Keratinocyte (primary cell): ENCODE results near the gene LCN10. TPM values are rescaled to one million over a fixed set of nuclear protein-coding genes. Genes with fewer than 3 reads are reported as not detected.

Source experiments
- DNase-seq: peaks from one replicate; pipeline ENCODE4 v3.0.0-alpha.2; 2011; ENCODE audit warnings: low read depth, missing footprints, low spot score
- FAIRE-seq: peaks from 2 replicates; lab custom pipeline; 2011; peaks lifted over from hg19 to GRCh38; lab: Jason Lieb, UNC
- H2AFZ ChIP-seq: 2 replicates; pipeline ENCODE4 v1.6.0; 2012; ENCODE audit warnings: low read length, control low read depth, inconsistent platforms; ENCODE audit not compliant: control insufficient read depth
- H3K27ac ChIP-seq: 2 replicates; pipeline ENCODE4 v1.5.1; 2011; ENCODE audit warnings: low read length; ENCODE audit not compliant: control insufficient read depth, insufficient read depth
- H3K27me3 ChIP-seq: 3 replicates; pipeline ENCODE4 v1.6.0; 2011; ENCODE audit warnings: low read length; ENCODE audit not compliant: control insufficient read depth, insufficient read depth; ENCODE audit errors: extremely low read depth
- H3K36me3 ChIP-seq, 2 experiments: 2 replicates in 1 of 2; 3 replicates in 1 of 2; pipeline ENCODE4 v1.5.1; 2011; ENCODE audit warnings: low read length in 2 of 2, mild to moderate bottlenecking in 1 of 2; ENCODE audit not compliant: control insufficient read depth in 2 of 2, insufficient read depth in 2 of 2; ENCODE audit errors: extremely low read depth in 1 of 2
- H3K4me1 ChIP-seq: 3 replicates; pipeline ENCODE4 v1.5.1; 2011; ENCODE audit warnings: low read length; ENCODE audit not compliant: control insufficient read depth, insufficient read depth; ENCODE audit errors: extremely low read depth
- H3K4me2 ChIP-seq: 3 replicates; pipeline ENCODE4 v1.6.0; 2011; ENCODE audit warnings: low read depth, low read length; ENCODE audit not compliant: control insufficient read depth, insufficient read depth; ENCODE audit errors: extremely low read depth
- H3K4me3 ChIP-seq, 3 experiments: fragments of 200-600 bp in 1 of 3; sonication (generic) in 1 of 3; 2 replicates in 2 of 3; 3 replicates in 1 of 3; pipeline ENCODE4 v1.5.1; 2011 to 2016; ENCODE audit warnings: low read length in 3 of 3, mild to moderate bottlenecking in 3 of 3, control low read depth in 2 of 3, inconsistent platforms in 1 of 3, low read depth in 1 of 3, mixed read lengths in 1 of 3, mixed run types in 1 of 3, moderate library complexity in 1 of 3; ENCODE audit not compliant: control insufficient read depth in 2 of 3, insufficient read depth in 2 of 3; ENCODE audit errors: extremely low read depth in 1 of 3
- H3K79me2 ChIP-seq: 2 replicates; pipeline ENCODE4 v1.6.0; 2012; ENCODE audit warnings: low read length; ENCODE audit not compliant: control insufficient read depth, insufficient read depth
- H3K9ac ChIP-seq: 3 replicates; pipeline ENCODE4 v1.6.0; 2011; ENCODE audit warnings: low read length; ENCODE audit not compliant: control insufficient read depth, insufficient read depth; ENCODE audit errors: extremely low read depth
- H3K9me1 ChIP-seq: 3 replicates; pipeline ENCODE4 v1.6.0; 2011; ENCODE audit warnings: low read length; ENCODE audit not compliant: control insufficient read depth, insufficient read depth; ENCODE audit errors: extremely low read depth
- H3K9me3 ChIP-seq: 2 replicates; pipeline ENCODE4 v1.5.1; 2012; ENCODE audit warnings: low read depth, low read length; ENCODE audit not compliant: control insufficient read depth
- H4K20me1 ChIP-seq: 3 replicates; pipeline ENCODE4 v1.6.0; 2011; ENCODE audit warnings: low read length; ENCODE audit not compliant: control insufficient read depth, insufficient read depth; ENCODE audit errors: extremely low read depth
- CTCF ChIP-seq, 3 experiments: IDR thresholded peaks in 1 of 3; conservative IDR thresholded peaks in 1 of 3; optimal IDR thresholded peaks in 1 of 3; 2 replicates in 2 of 3; 3 replicates in 1 of 3; pipeline versions ENCODE3 to v1.5.1; 2011; ENCODE audit warnings: low read length in 3 of 3, mild to moderate bottlenecking in 3 of 3, moderate library complexity in 2 of 3, control low read depth in 1 of 3, inconsistent platforms in 1 of 3; ENCODE audit not compliant: insufficient read depth in 2 of 3; ENCODE audit errors: extremely low read depth in 1 of 3
- EZH2 ChIP-seq: IDR thresholded peaks from one replicate; pipeline ENCODE4 v1.6.1; 2012; ENCODE audit warnings: inconsistent platforms, mild to moderate bottlenecking, low read length, moderate library complexity
- dilution Hi-C: fragments of 300-500 bp; cut with MboI; formaldehyde crosslinking; loops from one replicate; pipeline ENCODE4 v1.7.0; 2020; ENCODE audit warnings: low sequenced_read_pairs; ENCODE audit not compliant: extremely low pct_ligation_motif_present
- polyA plus RNA-seq, 5 experiments: library from polyadenylated mRNA; depleted of rRNA in 3 of 5; stranded (reverse) in 3 of 5; stranded (forward) in 1 of 5; unstranded in 1 of 5; fragments of >200 nt; gene quantifications; 1 replicate in 1 of 5; 2 replicates in 3 of 5; 3 replicates in 1 of 5; pipeline versions ENCODE4 v1.2.1 to v1.2.3, GENCODE V29; 2011 to 2012; ENCODE audit warnings: missing spikeins in 2 of 5, low read depth in 1 of 5, low replicate concordance in 1 of 5

LCN10 gene
- polyA plus RNA-seq, 1 donor (not counting 4 experiments of a cell fraction or from before 2014, with no cell fraction given), result not detected

GRCh38 chr9:136751244-136751643 lies 8.5 kb upstream of the LCN10 start:
- TF ChIP-seq CTCF (optimal IDR thresholded peaks at IDR 0.05 in 1 of 3, IDR thresholded peaks at IDR 0.05 in 1 of 3, conservative IDR thresholded peaks at IDR 0.05 in 1 of 3; ENCODE audit: extremely low read depth in 1 of 3, insufficient read depth in 2 of 3, low read length in 3 of 3), result no peak
- TF ChIP-seq EZH2, result no peak
- Histone ChIP-seq H3K27ac (no peak overlapping the region), H4K20me1 (no peaks in the 10 kb centered on the region), H3K79me2 (no peaks in the 10 kb centered on the region), H3K4me3 (no peak overlapping the region), H3K9ac (no peak overlapping the region), H3K4me2 (no peak overlapping the region), H3K9me1 (no peaks in the 10 kb centered on the region), H3K9me3 (peaks cover 5% of the 10 kb centered on the region), H3K4me1 (no peaks in the 10 kb centered on the region), H2AFZ (no peak overlapping the region), H3K27me3 (peaks cover 3% of the 10 kb centered on the region), H3K36me3 (no peaks in the 10 kb centered on the region)
- FAIRE-seq (no peak), DNase-seq (no peak)
- dilution Hi-C loops, result no loop called here

GRCh38 chr9:136750526-136750925 lies 7.8 kb upstream of the LCN10 start:
- Histone ChIP-seq H3K9me1 (no peaks in the 10 kb centered on the region), H3K9ac (no peak overlapping the region), H4K20me1 (no peaks in the 10 kb centered on the region), H3K79me2 (no peaks in the 10 kb centered on the region), H3K9me3 (peaks cover 2% of the 10 kb centered on the region), H3K27ac (no peak overlapping the region), H3K4me2 (no peak overlapping the region), H3K27me3 (peaks cover 8% of the 10 kb centered on the region), H2AFZ (no peak overlapping the region), H3K4me3 (no peak overlapping the region), H3K36me3 (no peaks in the 10 kb centered on the region), H3K4me1 (no peaks in the 10 kb centered on the region)
- FAIRE-seq (no peak), DNase-seq (no peak)
- TF ChIP-seq CTCF (optimal IDR thresholded peaks at IDR 0.05 in 1 of 3, IDR thresholded peaks at IDR 0.05 in 1 of 3, conservative IDR thresholded peaks at IDR 0.05 in 1 of 3; ENCODE audit: extremely low read depth in 1 of 3, insufficient read depth in 2 of 3, low read length in 3 of 3), result no peak
- no peak for TF ChIP-seq EZH2
- dilution Hi-C loops, result no loop called here
